ENCODE results near the gene RPS14.
A peak's percentile ranks its signal among the peaks of the same experiment; 100 is the strongest.

The RPS14 gene

DNA sequence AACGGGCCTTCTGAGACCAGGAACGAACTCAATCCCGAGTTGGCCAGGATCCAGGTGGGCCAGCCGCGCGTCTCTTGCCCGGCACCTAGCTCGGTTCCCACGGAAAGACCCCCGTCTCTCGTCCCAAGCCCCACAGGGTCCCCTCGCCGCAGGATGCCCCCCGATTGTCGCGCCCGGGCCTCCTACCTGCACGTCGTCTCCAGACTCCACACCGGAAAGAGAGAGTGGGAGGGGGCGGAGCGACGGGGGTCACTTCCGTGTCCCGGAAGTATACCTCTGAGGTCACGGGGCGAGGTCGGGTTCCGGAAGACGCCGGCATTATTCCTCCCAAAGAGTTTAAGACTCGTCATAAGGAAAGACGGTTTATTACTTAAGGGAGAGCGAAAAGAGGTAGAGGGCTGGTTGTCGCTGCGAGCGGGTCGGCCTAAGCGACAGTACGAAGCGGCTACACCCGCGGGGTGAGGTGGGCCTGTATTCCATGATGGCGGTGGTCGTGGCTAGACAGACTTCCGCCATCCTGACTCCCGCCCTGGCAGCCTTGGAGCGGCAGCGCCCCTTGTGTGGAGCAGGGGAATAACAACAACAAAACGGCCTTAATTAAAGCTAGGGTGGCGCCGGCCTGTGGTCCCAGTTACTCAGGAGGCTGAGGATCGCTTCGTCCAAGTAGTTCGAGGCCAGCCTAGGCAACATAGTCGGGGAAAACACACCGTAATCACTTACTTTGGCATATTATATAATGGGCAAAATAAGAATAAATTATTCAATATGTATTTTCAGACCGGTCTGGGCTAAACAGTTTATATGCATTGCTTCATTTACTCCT lies at the start of gene RPS14:
Gene RPS14 (minus strand): TSS at position 223 of the 823 bp plus-strand sequence. CDS start 2,006 bp downstream, outside the sequence.
- peak; percentile 93 for DNase-seq (ENCODE audit: low read depth)

DNA sequence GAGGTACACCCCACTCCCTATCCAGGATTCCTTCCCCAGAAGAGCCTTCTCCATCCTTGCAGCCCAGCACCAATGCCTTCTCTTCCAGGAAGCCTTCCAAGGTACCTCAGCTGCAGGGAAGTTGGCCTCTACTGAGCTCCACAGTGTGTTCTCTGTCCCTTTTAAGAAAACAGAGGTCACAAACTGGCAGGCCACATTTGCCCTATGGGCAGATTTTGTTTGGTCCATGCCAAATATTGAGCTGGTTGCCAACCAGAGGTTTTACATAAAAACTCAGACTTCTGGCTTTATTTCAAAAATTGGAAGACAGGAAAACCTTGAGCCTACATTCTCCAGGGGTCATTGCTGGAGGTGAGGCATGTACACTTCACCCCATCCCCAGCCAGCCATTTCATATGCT lies 49.4 kb upstream of the RPS14 start:
- no peak for DNase-seq (ENCODE audit: low read depth)

DNA sequence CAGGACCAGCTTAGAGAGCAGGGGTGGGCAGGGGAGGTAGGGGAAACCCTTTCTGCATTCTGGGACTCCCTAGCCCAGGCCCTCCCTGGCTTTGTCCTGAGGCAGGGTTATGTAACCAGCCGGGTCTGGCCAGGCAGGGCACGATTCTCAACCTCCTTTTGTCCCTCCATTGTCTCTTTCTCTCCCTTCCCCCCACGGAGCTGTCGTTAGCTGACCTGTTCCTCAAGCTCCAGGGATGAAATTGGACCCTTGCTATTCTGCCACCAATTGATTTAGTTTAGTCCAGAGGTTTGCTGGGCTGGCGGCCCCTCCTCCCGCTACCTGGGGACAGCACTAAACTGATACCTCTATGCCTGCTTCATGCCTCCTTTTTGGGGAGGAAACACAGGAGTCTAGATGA lies 49.0 kb upstream of the RPS14 start:
- DNase-seq (ENCODE audit: low read depth), result no peak

DNA sequence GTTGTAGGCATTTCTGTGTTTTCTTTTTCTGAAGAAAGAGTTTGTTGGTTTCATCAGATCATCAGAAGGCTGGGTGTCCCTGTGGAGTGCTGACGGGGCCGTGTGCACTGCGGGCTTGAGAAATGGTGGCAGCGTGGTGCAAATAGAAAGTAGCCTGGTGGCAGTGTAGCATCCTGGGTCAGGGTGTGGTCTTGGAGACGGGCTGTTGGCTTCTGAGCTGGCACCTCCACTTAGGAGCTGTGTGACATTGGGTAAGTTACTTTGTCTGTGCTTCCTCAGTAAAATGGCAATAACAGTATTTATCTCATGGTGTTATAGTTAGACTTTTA lies 48.4 kb upstream of the RPS14 start:
- no peak for DNase-seq (ENCODE audit: low read depth)

DNA sequence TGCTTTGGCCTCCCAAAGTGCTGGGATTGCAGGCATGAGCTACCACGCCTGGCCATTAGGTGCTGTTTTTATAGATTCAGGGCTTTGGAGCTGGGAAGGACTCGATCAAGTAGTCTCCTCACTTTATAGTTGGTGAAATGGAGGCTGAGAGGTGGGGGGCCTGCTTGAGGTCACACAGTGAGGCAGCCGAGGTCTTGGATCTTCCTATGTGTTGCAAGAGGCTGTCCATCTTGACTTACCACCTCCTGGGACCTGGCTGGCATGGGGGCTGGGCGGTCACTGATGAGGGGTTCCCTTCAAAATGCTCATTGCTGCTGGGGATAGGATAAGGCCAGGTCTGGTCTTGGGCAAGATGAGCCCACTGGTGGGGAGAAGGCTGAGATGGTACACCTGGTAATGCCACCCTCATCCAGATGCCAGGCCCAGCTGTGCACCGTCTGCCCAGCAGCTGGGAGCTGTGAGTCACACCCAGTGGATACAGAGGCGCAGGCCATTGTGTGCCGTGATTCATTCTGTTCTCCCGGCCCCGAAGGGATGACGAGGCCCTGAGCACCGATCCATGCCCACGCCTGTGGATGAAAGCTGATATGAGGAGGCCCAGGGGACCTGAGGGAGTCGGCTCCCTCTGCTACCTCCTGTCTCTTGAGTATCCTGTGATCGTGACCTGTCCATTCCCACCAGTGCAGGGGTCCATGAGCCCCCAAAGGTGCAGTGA lies 47.9 kb upstream of the RPS14 start:
- peak; percentile 92 for DNase-seq (ENCODE audit: low read depth)

DNA sequence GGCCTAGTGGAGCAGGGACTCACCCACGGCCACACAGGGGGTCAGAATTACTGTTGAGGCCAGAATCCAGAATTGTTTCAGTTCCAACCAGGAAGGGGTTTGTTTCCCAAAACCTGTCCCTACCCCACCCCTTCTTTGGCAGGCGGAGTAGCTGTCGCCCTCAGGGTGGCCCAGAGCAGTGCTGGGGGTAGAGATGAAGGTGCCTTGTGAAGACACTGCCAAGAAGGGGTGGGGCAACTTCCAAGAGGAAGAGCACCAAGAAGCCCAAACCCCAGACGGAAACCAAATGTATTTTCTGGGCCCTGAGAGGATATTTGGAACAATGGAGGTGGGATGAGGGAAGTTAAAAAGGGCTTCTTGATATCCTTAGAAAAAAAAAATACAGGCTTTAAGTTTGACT lies 47.0 kb upstream of the RPS14 start:
- DNase-seq (ENCODE audit: low read depth), result no peak

DNA sequence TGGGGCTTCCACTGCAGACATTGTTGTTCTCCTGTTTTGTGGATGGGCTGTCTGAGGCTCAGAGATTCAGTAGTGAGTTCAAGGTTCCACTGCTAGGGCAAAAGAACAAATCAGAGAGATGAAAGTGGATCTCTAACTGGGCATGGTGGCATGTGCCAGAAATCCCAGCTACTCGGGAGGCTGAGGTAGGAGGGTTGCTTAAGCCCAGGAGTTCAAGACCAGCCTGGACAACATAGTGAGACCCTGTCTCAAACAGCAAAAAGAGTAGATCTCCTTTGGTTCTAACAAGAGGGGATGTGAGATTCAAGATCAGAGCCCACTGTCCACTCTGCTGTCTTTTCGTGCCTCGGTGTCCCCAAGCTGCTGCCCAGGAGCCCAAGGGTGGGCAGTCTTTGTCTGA lies 46.6 kb upstream of the RPS14 start:
- no peak for DNase-seq (ENCODE audit: low read depth)

DNA sequence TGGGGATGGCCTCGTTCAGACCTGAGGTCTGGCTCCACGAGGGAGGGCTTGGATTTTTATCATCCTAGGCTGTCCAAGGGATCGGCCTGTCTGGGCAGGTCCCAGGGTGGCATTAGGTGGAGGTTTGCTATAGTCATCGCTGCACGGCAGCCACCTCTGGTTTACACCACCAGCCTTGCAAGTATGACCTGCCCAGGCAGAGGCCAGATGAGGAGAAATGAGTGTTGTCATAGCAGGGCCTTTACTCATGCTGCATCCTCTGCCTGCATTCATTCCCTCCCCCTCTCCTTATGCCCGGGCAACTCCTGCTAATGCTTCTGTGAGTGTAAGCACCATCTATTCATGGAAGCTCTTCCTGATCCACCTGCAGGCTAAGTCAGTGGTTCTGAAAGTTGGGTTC lies 43.1 kb upstream of the RPS14 start:
- peak; percentile 88 for DNase-seq (ENCODE audit: low read depth)

DNA sequence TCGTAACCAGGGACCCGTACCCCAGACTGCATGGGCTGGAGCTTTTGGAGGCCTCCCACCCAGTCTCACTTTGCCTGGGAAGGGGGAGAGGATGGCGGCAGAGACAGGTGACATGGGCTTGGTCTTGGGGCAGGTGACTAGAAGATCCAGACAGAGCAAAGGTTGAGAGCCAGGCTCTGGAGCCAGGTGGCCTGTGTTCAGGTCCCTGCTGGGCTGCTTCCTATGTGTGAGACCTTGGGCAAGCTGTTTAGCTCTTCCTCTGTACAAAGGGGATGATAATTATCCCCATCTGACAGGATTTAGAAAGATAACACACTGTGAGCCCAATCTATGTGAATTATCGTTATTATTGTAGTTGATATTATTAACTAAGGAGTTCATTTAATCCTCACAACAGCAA lies 42.3 kb upstream of the RPS14 start:
- no peak for DNase-seq (ENCODE audit: low read depth)

DNA sequence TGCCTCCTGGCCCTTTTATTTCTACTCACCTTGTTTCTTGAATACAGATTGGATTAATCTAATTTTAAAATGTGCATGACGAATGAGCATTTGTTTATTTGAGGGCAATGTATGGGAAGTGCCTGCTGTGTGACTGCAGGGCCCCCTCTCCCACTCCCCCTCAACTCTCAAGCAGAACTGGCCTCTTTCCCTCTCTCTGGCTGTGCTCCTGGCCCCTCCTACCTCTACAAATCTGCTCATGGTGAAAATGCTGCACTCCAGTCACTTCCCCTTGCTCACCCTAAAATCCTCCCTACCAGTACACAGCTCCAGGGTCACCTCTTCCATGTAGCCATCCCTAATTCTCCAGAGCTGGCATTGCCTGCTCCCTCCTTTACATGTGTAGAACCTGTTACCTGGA lies 41.2 kb upstream of the RPS14 start:
- DNase-seq (ENCODE audit: low read depth), result no peak

DNA sequence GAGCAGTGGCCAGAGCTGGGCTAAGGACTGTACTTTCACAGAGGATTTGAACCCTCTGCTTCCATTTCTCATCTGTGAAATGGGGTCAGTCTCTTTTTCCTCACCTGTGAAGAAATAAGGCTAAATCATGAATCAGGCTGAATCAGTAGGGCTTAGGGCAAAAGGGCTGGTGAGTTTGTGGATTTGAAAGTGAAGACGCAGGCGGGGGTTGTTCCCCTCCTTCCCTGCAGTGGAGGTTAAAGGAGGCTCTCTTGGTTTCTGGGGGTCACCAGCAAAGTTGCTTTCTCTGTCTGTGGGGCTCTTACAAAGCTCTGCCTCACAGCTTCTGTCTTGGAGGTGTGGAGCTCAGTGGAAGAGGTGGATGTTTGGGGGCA lies 40.7 kb upstream of the RPS14 start:
- DNase-seq (ENCODE audit: low read depth), result no peak

DNA sequence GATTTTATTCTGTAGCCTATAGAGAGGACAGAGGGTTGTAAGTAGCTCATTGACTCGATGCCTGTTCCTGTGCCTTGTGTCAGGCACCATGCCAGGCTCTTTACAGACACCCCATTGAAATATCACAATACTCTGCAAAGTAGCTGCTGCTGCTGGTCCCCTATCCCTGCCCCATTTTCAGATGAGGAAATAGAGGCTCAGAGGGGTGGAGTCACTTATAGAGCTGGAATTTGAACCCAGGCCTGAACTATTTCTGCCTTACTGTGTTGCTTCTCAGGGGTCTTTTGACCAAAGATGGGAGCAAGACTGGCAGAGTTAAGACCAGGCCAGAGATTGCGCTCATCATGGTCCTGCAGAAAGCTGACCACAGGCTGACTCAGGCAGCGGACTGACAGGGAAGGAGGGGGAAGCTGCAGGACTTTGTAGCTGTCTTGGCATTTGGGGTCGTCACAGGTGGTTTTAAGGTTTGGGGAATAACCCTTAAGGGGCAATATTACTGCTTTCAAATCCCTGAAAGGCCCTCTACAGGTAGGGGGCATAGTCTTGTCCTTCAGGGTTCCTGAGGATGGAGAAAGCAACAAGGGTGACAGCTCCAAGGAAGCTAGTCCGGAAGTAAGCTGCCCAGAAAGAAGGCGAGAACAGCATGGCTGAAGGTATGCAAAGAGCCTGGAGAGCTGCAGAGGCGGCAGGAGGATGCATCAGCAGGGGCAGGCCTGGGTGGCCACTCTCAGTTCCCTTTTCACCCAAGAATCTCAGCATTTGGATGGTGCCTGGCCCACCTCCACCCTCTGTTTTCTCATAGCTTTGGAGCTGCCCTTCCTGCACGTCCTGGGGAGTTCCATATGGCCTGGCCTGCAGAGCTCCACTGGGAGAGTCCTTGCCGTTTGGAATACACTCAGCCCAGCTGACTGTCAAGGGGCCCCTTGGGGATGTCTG lies 40.1 kb upstream of the RPS14 start:
- peak; percentile 63 for DNase-seq (ENCODE audit: low read depth)

DNA sequence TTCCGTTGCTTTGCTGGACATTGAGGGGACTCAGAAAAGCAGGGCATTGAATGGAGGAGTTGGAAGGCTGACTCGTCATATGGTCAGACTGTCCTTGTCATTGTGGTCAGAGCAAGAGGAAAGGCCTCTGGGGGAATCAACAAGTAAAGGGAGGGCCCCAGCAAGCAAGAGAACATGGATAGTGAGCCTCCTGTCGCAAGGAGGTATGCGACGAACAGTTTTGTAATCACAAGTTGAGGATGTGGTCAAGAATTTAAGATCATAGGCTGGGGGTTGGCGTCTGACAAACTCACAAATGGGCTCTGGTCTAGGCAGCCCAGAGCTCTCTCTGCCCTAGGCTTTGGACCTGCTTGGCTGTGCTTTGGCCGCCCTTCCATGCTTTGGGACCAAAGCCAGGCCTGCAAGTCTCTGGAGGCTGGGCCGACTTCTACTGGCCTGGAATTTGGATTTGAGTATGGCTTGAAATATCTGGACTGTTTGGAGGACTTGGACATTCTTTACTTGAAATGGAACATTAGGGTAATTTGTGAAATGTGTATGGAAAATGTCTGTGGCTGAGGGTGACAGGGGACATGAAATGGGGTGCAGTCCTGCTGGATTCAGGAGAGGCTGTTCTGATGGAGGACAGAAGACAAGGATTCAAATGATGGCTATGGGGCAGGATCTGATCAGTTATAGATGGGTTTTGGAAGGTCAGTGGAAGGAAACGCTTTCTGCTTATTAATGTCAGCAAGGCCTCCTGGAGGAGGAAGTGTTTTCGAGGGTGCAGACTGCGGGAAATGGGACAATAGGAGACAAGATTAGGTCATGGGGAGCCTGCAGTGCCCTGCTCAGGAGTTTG lies 39.2 kb upstream of the RPS14 start:
- no peak for DNase-seq (ENCODE audit: low read depth)

DNA sequence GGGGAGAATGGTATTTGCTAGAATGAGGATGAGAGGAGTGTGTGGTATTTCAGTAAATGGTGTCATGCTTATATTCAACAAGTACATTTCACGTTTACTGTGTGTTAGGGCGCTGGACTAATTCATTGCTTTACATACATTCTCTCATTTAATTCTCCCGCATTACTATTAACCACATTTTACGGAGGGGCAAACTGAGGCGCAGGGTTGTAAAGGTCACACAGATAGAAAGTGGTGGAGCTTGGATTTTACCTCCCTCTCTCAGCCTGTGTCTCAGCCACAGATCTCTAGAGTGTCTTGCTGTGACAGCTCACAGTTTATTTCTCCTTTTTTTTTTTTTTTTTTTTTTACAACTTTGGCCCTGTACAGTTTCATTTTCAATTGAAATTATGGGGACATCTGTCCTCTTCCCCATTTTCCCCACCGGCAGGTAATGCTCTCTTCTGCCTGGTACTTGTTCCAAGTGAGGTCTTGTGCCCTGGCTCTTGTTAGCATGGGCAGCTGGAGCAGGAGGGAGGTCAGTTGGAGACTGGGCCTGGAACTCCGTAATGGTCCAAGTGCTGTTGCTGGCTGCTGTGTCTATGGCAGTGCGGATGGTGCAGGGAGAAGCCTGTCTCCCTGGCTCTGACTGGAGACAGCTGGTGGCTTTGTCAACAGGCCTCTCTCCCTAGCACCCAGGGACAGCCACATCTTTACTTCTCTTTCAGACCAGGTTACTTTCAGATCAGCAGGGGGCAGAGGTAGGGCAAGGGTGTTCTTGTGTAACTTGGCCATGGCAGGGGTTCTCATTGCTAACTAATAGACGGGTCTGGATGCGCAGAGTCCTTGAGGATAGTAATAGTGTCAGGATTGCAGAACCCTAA lies 37.9 kb upstream of the RPS14 start:
- DNase-seq (ENCODE audit: low read depth), result peak; percentile 47

DNA sequence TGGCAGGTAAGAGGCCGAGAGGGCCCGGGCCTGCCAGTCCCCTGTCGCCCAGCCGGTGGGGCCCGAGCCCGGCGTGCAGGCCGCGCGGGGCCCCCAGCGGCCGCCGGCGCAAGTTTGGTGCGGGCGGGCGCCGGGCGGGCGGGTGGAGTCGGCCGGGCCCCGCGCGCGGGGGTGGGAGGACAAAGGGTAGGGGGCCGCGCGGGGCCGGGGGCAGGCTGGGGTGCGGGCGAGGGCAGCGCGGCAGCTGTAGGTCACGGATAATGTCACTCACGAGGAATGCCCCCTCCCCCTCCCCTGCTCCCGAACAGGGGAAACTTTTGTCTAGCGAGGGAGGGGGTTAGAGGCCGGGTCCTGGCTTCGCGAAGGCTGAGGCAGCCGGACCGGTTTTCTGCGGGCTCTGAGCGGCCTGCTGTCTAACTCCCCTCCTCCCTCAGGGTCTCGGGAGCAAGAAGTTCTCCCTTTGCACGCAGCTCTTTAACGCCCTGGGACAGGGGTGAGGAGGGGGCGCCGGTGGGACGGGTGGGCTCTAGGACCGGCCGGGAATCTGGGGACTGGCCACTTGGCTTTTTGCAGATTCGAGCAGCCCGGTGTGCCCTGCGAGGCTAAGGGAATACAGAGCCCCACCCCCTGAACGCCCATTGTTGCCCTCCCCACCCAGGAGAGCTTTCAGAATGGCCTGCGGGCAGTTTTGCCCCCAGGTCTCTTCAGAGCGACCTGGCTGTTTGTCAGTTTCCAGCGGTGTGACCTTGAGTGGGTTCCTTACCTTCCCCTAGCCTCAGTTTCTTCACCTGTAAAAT lies 37.1 kb upstream of the RPS14 start:
- DNase-seq (ENCODE audit: low read depth), result peak; percentile 47

DNA sequence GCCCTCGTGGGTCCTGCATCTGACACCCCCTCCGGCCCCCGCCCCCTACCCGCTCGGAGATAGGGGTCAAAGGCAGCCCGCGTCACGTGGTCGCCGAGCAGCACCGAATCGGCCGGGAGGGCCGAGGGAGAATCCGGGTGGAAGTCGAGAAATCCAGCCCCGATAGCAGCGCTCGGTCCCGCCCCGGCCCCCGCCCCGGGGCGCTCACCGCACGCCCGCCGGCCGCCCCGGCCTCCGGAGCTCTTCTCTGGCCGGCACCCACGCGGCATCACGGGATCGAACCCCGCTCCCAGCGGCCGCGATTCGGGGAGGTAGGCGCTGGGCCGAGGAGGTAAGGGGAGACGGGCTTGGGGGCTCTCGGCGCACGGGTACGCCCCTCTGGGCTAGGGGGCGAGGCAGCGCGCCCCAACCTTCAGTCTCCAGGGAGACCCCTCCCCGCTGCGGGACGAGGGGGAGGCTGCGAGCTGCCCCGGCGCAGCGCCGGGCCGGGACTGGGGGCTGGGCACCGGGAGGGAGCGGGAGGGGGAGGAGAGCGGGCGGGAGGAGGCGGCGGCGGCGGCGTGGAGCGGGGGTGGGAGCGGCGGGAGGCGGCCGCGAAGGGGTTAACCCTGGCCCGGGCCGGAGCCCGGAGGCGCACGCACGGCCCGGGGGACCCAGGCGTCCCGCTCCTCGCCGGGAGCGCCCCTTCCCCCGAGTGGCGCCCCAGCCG lies 36.3 kb upstream of the RPS14 start:
- DNase-seq (ENCODE audit: low read depth), result peak; percentile 48

DNA sequence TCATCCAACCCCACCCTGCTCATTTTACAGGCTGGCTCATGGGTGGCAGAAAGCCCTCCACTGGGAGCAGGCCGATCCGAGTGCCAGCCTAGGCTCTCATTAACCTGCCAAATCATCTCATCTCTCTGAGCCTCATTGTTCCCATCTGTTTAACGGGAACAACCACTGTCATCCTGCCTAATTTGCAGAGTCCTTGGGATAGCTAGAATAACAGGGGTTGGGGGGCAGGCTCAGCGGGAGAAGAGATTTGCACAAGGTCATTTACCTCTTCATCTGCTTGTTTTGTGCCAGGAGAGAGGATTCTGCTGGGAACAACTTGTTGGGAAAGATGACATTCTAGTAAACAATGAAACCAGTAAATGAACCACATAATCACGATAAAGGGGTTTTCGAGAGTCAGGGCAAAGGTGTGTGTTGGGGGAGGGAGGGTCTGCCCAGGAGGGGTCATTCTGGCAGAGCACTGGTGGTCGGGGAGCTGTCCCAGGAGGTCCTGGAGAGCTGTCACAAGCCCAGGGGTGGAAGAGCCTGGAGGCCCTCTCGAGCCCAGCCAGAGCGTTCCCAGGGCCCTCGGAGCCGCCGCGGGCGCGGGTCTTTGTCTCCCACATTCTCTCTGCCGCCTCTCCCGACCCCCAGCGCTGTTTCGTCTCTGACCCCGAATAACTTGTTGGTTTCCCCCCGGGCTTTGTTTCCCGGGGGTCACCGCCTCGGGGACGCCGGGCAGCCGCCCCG lies 35.6 kb upstream of the RPS14 start:
- peak; percentile 20 for DNase-seq (ENCODE audit: low read depth)

DNA sequence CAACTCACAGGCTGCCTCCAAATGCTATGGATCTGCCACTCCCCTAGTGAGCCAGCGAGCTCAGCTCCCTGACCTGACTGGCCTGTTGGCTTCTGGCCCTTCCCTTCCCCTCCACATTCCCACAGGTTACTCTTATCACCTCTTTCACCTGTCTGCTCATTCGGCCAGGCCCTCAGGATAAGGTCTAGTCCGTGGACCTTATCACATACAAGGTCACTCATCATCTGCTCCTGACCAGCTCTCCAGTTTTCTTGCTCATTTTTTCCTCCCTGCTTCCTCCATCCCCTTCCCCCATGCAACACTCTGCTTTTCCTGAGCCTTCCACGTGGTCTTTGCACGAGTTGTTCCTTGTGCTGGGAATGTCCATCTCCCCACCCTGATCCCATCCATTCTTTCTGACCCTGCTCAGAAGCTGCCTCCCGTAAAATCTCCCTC lies 32.5 kb upstream of the RPS14 start:
- no peak for DNase-seq (ENCODE audit: low read depth)

DNA sequence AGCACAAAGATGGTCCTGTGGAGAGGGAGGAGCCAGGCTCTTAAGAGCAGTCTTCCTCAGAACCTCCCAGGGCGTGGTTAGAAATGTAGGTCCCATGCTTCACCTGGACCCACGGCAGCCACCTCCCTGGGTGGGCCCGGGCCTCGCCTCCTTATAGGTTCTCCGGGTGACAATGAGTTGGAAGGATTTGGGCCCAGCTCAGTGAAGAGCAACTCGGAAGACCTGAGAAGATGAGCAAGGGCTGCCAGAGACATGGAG lies 32.1 kb upstream of the RPS14 start:
- DNase-seq (ENCODE audit: low read depth), result no peak
